ENCODE data around the gene SPTBN5. TPM values are rescaled to one million over a fixed set of nuclear protein-coding genes. Genes with fewer than 3 reads are reported as not detected.

The SPTBN5 gene
- total RNA-seq, 2 donors from 2014 or later: 0.52 to 3.0 TPM

- peaks cover 17% of the 10 kb centered on the region for H3K4me1 ChIP-seq
- H3K27me3 ChIP-seq: no peaks in the 10 kb centered on the region
- H3K9me3 ChIP-seq: no peaks in the 10 kb centered on the region
- H3K36me3 ChIP-seq (replicated peaks in 1 of 2; ENCODE audit: insufficient read depth in 1 of 2, low read depth in 2 of 2): peaks cover 0 to 7% of the 10 kb centered on the region in 2 donors
- DNase-seq: peak; percentile 83 to 91 (median 88)
- intact Hi-C loops (cut with DNase I): no loop called here
- TF ChIP-seq POLR2A (IDR thresholded peaks at IDR 0.05) (no peak), CTCF (IDR thresholded peaks at IDR 0.05) (no peak)
- peak; percentile 90 for ATAC-seq
- H3K4me3 ChIP-seq: no peak overlapping the region
- WGBS, 2 donors: 38 to 42% methylated on average over 3 to 6 of the region's 6 CpGs
- H3K27ac ChIP-seq: peak overlapping the region in 3 of 4 donors; percentile 14 to 27 (median 23)
Measured at GRCh38 chr15:41820791-41821423, 72.9 kb downstream of the SPTBN5 start.

- ATAC-seq (no peak), DNase-seq (no peak)
- 82 to 100% methylated on average over 7 to 9 of the region's 9 CpGs for WGBS, 2 donors
- H3K4me3 ChIP-seq: no peak overlapping the region
- H3K36me3 ChIP-seq (replicated peaks in 1 of 2; ENCODE audit: insufficient read depth in 1 of 2, low read depth in 2 of 2): peaks cover 0 to 8% of the 10 kb centered on the region in 2 donors
- TF ChIP-seq CTCF (IDR thresholded peaks at IDR 0.05): no peak
- H3K9me3 ChIP-seq: no peaks in the 10 kb centered on the region
- peaks cover 17% of the 10 kb centered on the region for H3K4me1 ChIP-seq
- H3K27ac ChIP-seq: no peak overlapping the region
- intact Hi-C loops (cut with DNase I): no loop called here
- no peaks in the 10 kb centered on the region for H3K27me3 ChIP-seq
Measured at GRCh38 chr15:41819455-41820050, 74.3 kb downstream of the SPTBN5 start.

GRCh38 chr15:41817781-41818180 lies 76.1 kb downstream of the SPTBN5 start:
- Histone ChIP-seq H3K27ac (no peak overlapping the region), H3K9me3 (no peaks in the 10 kb centered on the region), H3K4me3 (no peak overlapping the region), H3K36me3 (replicated peaks in 1 of 2; ENCODE audit: insufficient read depth in 1 of 2, low read depth in 2 of 2) (peaks cover 0 to 8% of the 10 kb centered on the region in 2 donors), H3K4me1 (peaks cover 17% of the 10 kb centered on the region), H3K27me3 (no peaks in the 10 kb centered on the region)
- ATAC-seq (no peak), DNase-seq (no peak)
- TF ChIP-seq POLR2A (IDR thresholded peaks at IDR 0.05) (no peak), CTCF (IDR thresholded peaks at IDR 0.05) (no peak)
- WGBS, 2 donors: 86 to 97% methylated on average over 6 of the region's 6 CpGs
- intact Hi-C loops (cut with DNase I): no loop called here

- 85 to 96% methylated on average over 13 to 14 of the region's 14 CpGs for WGBS, 2 donors
- H3K36me3 ChIP-seq (replicated peaks in 1 of 2; ENCODE audit: insufficient read depth in 1 of 2, low read depth in 2 of 2): peaks cover 0 to 8% of the 10 kb centered on the region in 2 donors
- no peak for DNase-seq
Measured at GRCh38 chr15:41817327-41817726, 76.5 kb downstream of the SPTBN5 start.

More at GRCh38 chr15:41817327-41817726, 76.5 kb downstream of the SPTBN5 start:
- intact Hi-C loops (cut with DNase I): no loop called here
- Histone ChIP-seq H3K27me3 (no peaks in the 10 kb centered on the region), H3K4me3 (no peak overlapping the region), H3K9me3 (no peaks in the 10 kb centered on the region), H3K27ac (no peak overlapping the region), H3K4me1 (peaks cover 17% of the 10 kb centered on the region)
- TF ChIP-seq CTCF (IDR thresholded peaks at IDR 0.05): no peak
- no peak for TF ChIP-seq POLR2A (IDR thresholded peaks at IDR 0.05)
- ATAC-seq: no peak
